ENCODE data around the gene PSMB9. TPM values are rescaled to one million over a fixed set of nuclear protein-coding genes. Genes with fewer than 3 reads are reported as not detected.

Gene PSMB9
- total and polyA plus RNA-seq, 2 donors (not counting 1 experiment from before 2014, with no cell fraction given): 181 to 242 TPM

- peaks cover 15% of the 10 kb centered on the region for H3K4me1 Mint-ChIP-seq
Observed at GRCh38 chr6:32825966-32826365, 28.0 kb upstream of the PSMB9 start.

More at GRCh38 chr6:32825966-32826365, 28.0 kb upstream of the PSMB9 start:
- peaks cover 12 to 43% of the 10 kb centered on the region in 2 experiments for H3K36me3 ChIP-seq (replicated peaks in 1 of 2; ENCODE audit: control extremely low read depth in 1 of 2, control insufficient read depth in 1 of 2, extremely low read depth in 1 of 2, insufficient read depth in 2 of 2, low read length in 1 of 2)
- ATAC-seq (ENCODE audit: low read depth): no peak
- no peak overlapping the region for H3K27ac ChIP-seq (ENCODE audit: low read length in 2 of 2)
- H3K27me3 ChIP-seq (replicated peaks in 1 of 4; ENCODE audit: control extremely low read depth in 1 of 4, control insufficient read depth in 3 of 4, insufficient read depth in 4 of 4, low read length in 3 of 4): no peaks in the 10 kb centered on the region
- H3K27ac Mint-ChIP-seq: no peak overlapping the region
- H3K4me2 ChIP-seq (replicated peaks; ENCODE audit: low read depth, low read length, poor library complexity, severe bottlenecking): no peak overlapping the region
- intact Hi-C loops (cut with micrococcal nuclease): no loop called here
- H2AFZ ChIP-seq (ENCODE audit: insufficient read depth, low read depth, low read length, poor library complexity, severe bottlenecking): no peak overlapping the region
- H3K4me3 Mint-ChIP-seq: no peak overlapping the region
- H3K4me1 ChIP-seq (ENCODE audit: control insufficient read depth in 2 of 2, insufficient read depth in 2 of 2, low read length in 2 of 2): peaks cover 11% of the 10 kb centered on the region in 2 donors
- CTCF ChIA-PET: interaction anchor here (0.9 to 4.7 kb wide), 10 partner anchors 9 to 189 kb away, joined by 3 to 33 read pairs (median 4); partner anchors contain the start of genes HLA-DOB and TAP2
- H3K79me2 ChIP-seq (ENCODE audit: control insufficient read depth, insufficient read depth, low read length): peaks cover 19% of the 10 kb centered on the region
- no peaks in the 10 kb centered on the region for H3K27me3 Mint-ChIP-seq
- no peak overlapping the region for H3K9ac ChIP-seq (ENCODE audit: low read length)
- no peak for DNase-seq
- H4K20me1 ChIP-seq (ENCODE audit: control insufficient read depth, insufficient read depth, low read length, poor library complexity, severe bottlenecking): no peaks in the 10 kb centered on the region
- POLR2A ChIA-PET: no interaction called here
- H3K9me3 Mint-ChIP-seq (ENCODE audit: insufficient read depth): no peaks in the 10 kb centered on the region
- WGBS (ENCODE audit: insufficient coverage): 86% methylated on average over 1 of the region's 2 CpGs
- no peak overlapping the region for H3K4me3 ChIP-seq (ENCODE audit: control extremely low read depth in 1 of 5, extremely low read depth in 1 of 5, insufficient read depth in 1 of 5, low read depth in 2 of 5, low read length in 4 of 5)
- H3K9me3 ChIP-seq (ENCODE audit: control extremely low read depth in 1 of 3, control insufficient read depth in 2 of 3, insufficient read depth in 1 of 3, low read length in 2 of 3): no peaks in the 10 kb centered on the region
- no peak for TF ChIP-seq CTCF (IDR thresholded peaks at IDR 0.05)
- no peak for TF ChIP-seq EZH2 (IDR thresholded peaks at IDR 0.05; ENCODE audit: borderline replicate concordance, insufficient read depth, low read depth, low read length, poor library complexity, severe bottlenecking)
